ENCODE results near the gene HTR5A.

HTR5A gene

DNA sequence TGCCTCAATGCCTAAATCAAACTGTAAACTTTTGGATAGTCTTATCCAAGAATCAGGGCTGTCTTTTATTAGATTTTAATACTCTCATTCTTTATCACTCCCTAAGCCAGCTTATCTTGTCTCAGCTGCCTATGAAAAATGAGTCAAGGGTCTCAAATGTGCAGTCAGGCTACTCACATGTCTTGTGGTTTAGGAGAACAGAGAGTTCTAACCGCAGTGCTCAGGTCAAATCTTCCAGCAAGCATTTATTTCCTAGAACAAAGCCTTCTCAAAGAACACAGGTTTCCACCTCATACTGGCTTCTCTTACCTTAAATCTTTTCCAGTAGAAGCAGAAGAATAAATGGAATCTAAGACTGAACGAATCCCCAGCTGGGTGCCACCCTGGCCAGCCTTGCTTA, 23.5 kb downstream of the HTR5A start:
- DNase-seq: no peak

GRCh38 chr7:155094636-155095135, 24.6 kb downstream of the HTR5A start:
- no peak for DNase-seq

DNA sequence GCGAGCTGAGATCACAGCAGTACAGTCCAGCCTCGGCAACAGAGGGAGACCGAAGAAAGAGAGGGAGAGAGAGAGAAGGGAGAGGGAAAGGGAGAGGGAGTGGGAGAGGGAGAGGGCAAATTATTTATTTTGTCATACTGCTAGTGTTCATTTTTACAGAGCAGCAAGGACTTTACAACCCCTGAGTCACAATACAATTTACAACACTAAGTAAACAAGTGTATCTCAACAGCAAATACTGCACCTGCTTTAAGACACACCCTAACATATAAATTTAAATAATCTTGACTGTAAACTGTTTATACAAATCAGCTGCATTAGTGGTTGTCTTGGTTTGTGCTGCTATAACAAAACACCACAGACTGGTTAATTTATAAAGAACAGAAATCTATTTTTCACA, 27.2 kb downstream of the HTR5A start:
- no peak for DNase-seq

GRCh38 chr7:155103839-155104238, 33.7 kb downstream of the HTR5A start:
- no peak for DNase-seq

- no peak for DNase-seq
Observed at GRCh38 chr7:155104913-155105312, 34.8 kb downstream of the HTR5A start.

DNA sequence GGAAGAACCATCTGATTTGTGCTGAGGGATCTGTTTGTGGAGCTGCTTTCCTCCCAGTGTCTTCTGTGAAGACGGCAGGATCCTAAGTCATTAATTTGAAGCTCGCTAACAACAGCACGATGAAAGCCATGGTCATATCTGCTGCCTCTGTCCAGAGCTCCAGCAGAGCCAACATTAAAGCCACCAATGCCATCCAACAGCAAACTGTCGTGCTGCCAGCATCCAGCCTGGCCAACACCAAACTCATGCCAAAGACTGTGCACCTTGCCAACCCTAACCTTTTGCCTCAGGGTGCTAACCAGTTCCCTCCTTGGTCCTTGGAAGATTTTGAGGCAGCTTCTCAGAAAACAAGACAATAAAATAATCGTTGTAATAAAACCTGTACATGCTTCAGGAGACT, 36.2 kb downstream of the HTR5A start:
- no peak for DNase-seq

DNA sequence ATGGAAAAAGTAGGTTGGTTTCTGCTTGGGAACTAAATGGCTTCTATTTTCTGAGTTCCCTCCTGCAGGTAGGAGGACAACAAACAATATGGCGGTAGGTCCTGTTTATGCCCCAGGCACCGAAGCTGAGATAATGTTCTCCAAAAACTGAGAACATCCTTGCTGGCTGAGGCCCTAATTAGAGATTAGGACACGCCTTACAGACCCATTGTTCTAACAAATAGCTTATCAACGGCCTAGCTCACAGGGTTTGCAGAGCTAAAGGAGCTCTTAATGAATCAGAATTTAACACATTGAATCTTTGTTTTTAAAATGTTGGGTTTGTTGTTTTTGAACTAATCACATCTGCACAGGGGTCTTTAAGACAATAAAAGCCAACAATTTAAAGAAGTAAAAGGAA, 37.0 kb downstream of the HTR5A start:
- DNase-seq: no peak

DNA sequence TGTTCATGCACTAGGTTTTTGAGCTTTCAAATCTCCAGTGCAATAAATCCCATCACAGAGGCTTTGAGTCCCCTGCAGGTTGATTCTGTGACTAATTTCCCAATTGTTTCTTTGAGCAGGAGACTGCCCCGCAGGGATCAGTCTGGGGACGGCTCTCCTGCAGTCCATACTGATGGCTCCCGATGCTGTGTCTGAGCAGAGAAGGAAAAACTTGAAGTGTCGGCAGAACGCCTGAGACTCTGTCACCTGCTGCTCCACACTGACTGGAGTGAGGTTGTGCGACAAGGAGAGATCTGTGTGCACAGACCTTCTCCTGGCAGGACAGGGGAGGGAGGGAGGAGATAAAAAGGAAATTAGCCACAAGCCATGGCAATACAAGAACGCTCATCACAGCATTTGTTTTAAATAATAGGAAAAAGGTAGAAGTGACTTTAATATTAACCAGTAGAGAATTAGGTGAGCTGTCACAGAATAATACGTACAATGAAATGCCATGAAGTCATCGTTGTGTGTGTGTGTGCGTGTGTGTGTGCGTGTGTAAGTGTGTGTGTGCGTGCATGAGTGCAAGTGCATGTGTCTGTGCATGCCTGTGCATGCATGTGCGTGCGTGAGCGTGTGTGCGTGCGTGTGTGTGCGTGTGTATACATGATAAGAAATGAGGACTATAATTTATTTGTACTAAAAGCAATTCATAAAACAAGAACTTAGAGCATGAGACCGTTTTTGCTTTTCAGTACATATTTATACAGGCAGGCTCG, 38.2 kb downstream of the HTR5A start:
- no peak for DNase-seq

- DNase-seq: no peak
Observed at GRCh38 chr7:155109121-155109520, 39.0 kb downstream of the HTR5A start.

DNA sequence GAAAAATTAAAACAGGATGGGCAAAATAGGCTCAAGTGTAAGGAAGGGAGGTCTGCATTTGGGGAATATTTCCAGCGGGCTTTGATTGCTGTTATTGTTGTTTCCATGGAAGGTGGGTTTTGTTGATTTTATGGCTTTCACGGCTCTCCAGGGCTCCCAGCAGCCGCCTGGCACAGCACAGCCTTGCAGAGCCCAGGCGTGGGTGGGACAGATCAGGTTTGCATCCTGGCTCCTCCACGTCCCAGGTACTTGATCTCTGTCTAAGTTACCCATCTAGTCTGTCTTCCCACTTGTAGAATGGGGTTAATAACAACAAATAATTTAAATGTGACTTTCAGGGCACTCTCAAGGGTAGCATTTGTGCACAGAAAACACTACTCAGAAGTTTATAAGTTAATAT, 45.2 kb downstream of the HTR5A start:
- no peak for DNase-seq

- no peak for DNase-seq
Observed at GRCh38 chr7:155119801-155120382, 49.8 kb downstream of the HTR5A start.

GRCh38 chr7:155120460-155120859, 50.3 kb downstream of the HTR5A start:
- DNase-seq: no peak

- DNase-seq: no peak
Observed at GRCh38 chr7:155122831-155123230, 52.7 kb downstream of the HTR5A start.

DNA sequence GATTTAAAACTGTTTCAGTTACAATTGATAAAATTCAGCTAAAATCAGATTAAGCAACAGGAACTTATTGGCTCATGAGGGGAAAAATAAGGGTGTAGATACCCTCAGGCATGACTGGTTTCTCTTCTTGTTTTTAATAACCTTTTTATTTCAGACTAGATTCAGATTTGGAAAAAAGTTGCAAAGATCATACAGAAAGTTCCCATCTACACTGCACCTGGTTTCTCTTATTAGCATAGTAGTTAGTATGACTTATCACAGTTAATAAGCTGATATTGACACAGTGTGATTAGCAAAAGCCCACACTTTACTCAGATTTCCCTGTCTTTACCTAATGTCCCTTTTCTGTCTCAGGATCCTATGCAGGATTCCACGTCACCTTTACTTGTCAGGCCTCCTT, 53.3 kb downstream of the HTR5A start:
- no peak for DNase-seq

DNA sequence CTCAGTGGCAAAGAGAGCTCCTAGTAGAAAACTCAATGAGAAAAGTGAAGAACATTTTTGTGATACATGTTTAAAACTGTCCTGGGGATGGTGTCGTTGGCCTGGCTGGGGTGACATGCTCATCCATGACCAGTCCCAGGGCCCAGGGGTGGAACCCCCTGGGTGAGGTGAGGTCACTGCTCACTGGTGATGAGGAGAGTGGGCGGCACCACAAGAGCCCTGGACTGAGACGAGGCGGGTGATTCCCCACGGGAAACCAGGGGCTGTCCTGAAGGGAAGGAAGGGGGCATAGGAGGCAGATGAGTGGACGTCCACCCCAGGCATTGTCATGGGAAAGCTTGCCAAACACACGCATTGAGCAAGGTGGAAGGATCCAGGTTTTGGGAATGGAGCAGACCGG, 54.6 kb downstream of the HTR5A start:
- DNase-seq: no peak

DNA sequence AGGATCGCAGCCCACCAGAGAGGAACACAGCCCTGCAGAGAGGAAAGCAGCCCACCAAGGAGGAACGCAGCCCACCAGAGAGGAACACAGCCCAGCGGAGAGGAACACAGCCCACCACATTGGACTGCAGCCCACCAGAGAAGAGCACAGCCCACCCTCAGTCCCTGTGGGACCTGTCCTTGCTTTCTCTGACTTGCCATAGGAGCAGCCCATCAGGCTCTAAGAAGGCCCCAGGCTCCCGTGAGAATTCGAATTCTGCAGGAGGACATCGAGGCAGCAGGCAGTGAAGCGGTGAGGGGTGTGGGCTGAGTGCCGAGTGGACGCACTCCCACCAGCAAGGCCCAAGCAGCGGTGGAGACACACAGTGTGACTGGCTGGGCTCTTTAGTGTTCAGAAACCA, 59.1 kb downstream of the HTR5A start:
- no peak for DNase-seq

GRCh38 chr7:155129789-155130188, 59.7 kb downstream of the HTR5A start:
- DNase-seq: no peak

- no peak for DNase-seq
Observed at GRCh38 chr7:155130493-155130892, 60.4 kb downstream of the HTR5A start.

DNA sequence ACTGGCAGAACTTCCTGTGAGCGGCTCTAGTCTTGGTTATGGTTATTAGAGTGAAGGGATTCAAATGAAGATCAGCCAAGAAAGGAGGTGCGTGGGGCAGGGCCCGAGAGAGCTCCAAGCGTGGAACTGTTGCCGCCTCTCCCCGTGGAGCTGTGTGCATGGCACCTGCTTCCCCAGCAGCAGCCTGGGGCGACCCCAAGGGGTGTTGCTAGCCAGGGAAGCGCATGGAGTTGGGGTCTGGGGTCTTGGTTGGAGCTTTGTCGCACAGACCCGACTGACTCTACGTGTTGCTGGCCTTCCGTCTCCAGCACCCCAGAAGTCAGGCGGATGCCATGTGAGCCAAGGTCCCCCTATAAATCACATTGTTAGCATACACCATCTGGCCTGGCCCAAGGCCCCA, 61.0 kb downstream of the HTR5A start:
- DNase-seq: no peak

DNA sequence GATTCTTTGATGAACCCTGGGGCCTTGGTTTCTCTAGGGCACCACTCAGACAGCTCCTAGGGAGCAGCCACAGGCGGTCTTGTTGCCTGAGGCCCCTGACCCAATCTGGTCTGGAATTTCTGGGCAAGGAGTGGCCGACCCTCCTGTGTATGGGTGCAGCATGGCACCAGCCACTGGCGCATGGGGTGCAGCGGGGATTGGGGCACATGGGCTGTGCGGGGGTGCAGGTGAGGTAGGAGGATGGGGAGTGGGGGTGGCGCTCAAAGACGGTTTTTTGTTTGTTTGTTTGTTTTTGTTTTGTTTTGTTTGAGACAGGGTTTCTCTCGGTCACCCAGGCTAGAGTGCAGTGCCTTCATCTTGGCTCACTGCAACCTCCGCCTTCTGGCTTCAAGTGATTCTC, 62.3 kb downstream of the HTR5A start:
- no peak for DNase-seq

DNA sequence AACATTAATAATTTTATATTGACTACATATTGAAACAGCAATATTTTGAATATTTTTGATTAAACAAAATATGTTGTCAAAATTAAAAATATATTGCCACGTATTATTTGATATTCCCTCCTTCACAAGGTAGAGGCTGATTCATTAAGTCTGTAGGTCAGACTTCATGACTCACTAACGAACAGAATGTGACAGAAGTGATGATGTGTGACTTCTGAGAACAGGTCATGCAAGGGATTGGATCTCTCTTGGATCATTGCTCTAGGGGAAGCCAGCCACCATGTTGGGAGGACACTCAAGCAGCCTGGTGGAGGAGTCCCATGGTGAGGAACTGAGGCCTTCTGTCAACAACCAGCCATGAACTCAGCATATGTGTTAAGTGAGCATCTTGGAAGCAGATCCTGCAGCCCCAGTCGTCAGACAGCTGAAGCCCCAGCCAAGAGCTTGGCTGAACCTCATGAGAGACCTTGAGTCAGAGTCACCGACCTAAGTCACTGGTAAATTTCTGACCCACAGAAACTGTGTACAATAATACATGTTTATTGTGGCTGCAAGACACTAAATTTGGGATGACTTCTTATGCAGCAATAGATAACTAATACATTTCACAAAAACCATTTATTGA, 66.6 kb downstream of the HTR5A start:
- no peak for DNase-seq
